HG03175 (cell line): ENCODE measurements around the gene C2orf92.
"Not testable (repeated sequence)": the region's sequence is repeated elsewhere in the genome, so short reads cannot be mapped to it uniquely, and the experiment has no call there.

Experiments
- ATAC-seq: cut with Tn5 transposase; IDR thresholded peaks from one replicate; pipeline ENCODE4 v1.9.1; 2021; ENCODE audit warnings: mild to moderate bottlenecking, moderate library complexity; ENCODE audit not compliant: unreplicated experiment

Gene C2orf92

GRCh38 chr2:97669448-97669847 is at the start of gene C2orf92:
Gene C2orf92, plus strand, starts transcription at chr2:97669713. Its CDS starts 76 bp downstream, at chr2:97669789.
- ATAC-seq: no peak

GRCh38 chr2:97620492-97620891 is 49.0 kb upstream of the C2orf92 start:
- not testable (repeated sequence) for ATAC-seq

- ATAC-seq: not testable (repeated sequence)
These were observed 46.5 kb upstream of the C2orf92 start for GRCh38 chr2:97622976-97623375.

GRCh38 chr2:97625354-97626048 is 44.0 kb upstream of the C2orf92 start:
- not testable (repeated sequence) for ATAC-seq

GRCh38 chr2:97626049-97626430 is 43.5 kb upstream of the C2orf92 start:
- not testable (repeated sequence) for ATAC-seq

- no peak for ATAC-seq
These were observed 25.3 kb upstream of the C2orf92 start for GRCh38 chr2:97644023-97644717.

- ATAC-seq: peak; percentile 27
These were observed 24.3 kb upstream of the C2orf92 start for GRCh38 chr2:97645112-97645694.

GRCh38 chr2:97645695-97646629 is 23.6 kb upstream of the C2orf92 start, which contains the start of gene COX5B:
Gene COX5B, plus strand, starts transcription at chr2:97646062. Its CDS starts 25 bp downstream, at chr2:97646087.
- ATAC-seq: peak; percentile 97

- no peak for ATAC-seq
These were observed 22.5 kb upstream of the C2orf92 start for GRCh38 chr2:97646977-97647376.

GRCh38 chr2:97651114-97651513 is 18.4 kb upstream of the C2orf92 start:
- ATAC-seq: no peak

- no peak for ATAC-seq
These were observed 16.0 kb upstream of the C2orf92 start for GRCh38 chr2:97653473-97653872.

GRCh38 chr2:97653874-97654273 is 15.6 kb upstream of the C2orf92 start:
- ATAC-seq: no peak

GRCh38 chr2:97654309-97654708 is 15.2 kb upstream of the C2orf92 start:
- no peak for ATAC-seq

GRCh38 chr2:97654791-97655190 is 14.7 kb upstream of the C2orf92 start:
- no peak for ATAC-seq

GRCh38 chr2:97656129-97656755 is 13.3 kb upstream of the C2orf92 start:
- no peak for ATAC-seq

- ATAC-seq: no peak
These were observed 12.5 kb upstream of the C2orf92 start for GRCh38 chr2:97656905-97657587.

GRCh38 chr2:97657986-97658690 is 11.4 kb upstream of the C2orf92 start:
- ATAC-seq: no peak

- no peak for ATAC-seq
These were observed 10.8 kb upstream of the C2orf92 start for GRCh38 chr2:97658691-97659157.
